ENCODE results near the gene PTPRD.

DNA sequence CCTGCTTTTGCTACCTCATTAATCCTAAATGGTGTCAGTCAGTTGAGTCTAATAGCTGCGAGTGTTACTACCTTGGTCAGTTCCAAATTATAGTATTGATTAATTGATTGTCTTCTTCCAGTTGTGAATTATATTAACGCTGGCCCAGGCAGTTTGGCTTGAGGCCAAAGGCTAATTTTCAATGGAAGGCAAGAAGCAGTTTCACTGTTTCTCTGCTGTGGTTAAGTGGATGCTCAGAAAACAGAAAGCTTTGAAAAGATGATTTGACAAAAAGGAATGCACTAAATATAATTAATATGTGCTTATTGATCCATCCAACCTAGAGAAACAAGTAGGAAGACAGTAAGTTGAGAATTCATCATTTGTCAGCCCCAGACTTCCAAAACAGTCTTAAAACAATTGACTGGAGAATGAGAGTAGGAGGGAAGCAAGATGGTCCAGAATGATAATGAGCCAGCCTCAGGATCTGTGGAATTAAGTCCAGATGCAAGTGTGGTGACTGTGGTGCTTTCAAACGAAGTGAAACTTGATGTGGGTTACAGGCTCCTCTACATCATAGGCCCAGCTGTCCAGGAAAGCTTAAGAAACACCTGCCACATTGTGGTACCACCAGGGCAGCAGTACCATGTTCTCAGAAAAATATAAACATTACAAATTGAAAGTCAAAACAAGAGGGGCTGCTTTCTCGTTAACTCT, 1442.2 kb downstream of the PTPRD start:
- TF ChIP-seq, protein P1, sequence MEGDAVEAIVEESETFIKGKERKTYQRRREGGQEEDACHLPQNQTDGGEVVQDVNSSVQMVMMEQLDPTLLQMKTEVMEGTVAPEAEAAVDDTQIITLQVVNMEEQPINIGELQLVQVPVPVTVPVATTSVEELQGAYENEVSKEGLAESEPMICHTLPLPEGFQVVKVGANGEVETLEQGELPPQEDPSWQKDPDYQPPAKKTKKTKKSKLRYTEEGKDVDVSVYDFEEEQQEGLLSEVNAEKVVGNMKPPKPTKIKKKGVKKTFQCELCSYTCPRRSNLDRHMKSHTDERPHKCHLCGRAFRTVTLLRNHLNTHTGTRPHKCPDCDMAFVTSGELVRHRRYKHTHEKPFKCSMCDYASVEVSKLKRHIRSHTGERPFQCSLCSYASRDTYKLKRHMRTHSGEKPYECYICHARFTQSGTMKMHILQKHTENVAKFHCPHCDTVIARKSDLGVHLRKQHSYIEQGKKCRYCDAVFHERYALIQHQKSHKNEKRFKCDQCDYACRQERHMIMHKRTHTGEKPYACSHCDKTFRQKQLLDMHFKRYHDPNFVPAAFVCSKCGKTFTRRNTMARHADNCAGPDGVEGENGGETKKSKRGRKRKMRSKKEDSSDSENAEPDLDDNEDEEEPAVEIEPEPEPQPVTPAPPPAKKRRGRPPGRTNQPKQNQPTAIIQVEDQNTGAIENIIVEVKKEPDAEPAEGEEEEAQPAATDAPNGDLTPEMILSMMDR (IDR thresholded peaks at IDR 0.05), result no peak
- no peak for TF ChIP-seq POLR2A (IDR thresholded peaks at IDR 0.05)

Measured in Peyer's patch (tissue), 4 donors.